Uterus (tissue), 4 donors: ENCODE data around the gene CNOT3. TPM values are rescaled to one million over a fixed set of nuclear protein-coding genes. Genes with fewer than 3 reads are reported as not detected.
"Not testable (repeated sequence)": the region's sequence is repeated elsewhere in the genome, so short reads cannot be mapped to it uniquely, and the experiment has no call there.

ENCODE experiments used
- DNase-seq, 2 donors: peaks; one replicate each; pipeline ENCODE4 v3.0.0-alpha.2; 2019 to 2020
- H3K27ac ChIP-seq, 2 donors: fragments of 200-600 bp; sonication (generic); 1 replicate in 1 of 2; 2 replicates in 1 of 2; pipeline ENCODE4 v1.5.1; 2016 to 2018
- H3K27me3 ChIP-seq, 2 donors: fragments of 200-600 bp; sonication (generic); one replicate each; pipeline ENCODE4 v1.5.1; 2018 to 2019; ENCODE audit warnings: control low read depth in 1 of 2
- H3K36me3 ChIP-seq, 2 donors: fragments of 200-600 bp; sonication (generic); one replicate each; pipeline ENCODE4 v1.5.1; 2019; ENCODE audit warnings: control low read depth in 1 of 2
- H3K4me1 ChIP-seq, 2 donors: fragments of 200-600 bp; sonication (generic); one replicate each; pipeline ENCODE4 v1.5.1; 2018 to 2019; ENCODE audit warnings: control low read depth in 1 of 2
- H3K4me3 ChIP-seq, 2 donors: fragments of 200-600 bp; sonication (generic); 1 replicate in 1 of 2; 2 replicates in 1 of 2; pipeline ENCODE4 v1.5.1; 2018 to 2019; ENCODE audit warnings: mild to moderate bottlenecking in 1 of 2
- H3K9me3 ChIP-seq, 2 donors: fragments of 200-600 bp; sonication (generic); one replicate each; pipeline ENCODE4 v1.5.1; 2019; ENCODE audit warnings: control low read depth in 1 of 2
- POLR2A ChIP-seq, 2 donors: fragments of 450-650 bp; IDR thresholded peaks; one replicate each; pipeline ENCODE4 v1.6.1; 2016; ENCODE audit warnings: antibody characterized with exemption in 2 of 2, mild to moderate bottlenecking in 1 of 2, moderate library complexity in 1 of 2
- intact Hi-C: fragments of 100-400 bp; cut with DNase I; formaldehyde crosslinking; loops from one replicate; pipeline ENCODE4 v1.15.1; 2023; ENCODE audit warnings: low total_unique reads
- total RNA-seq, 4 donors: library from RNA; depleted of rRNA in 3 of 4; stranded (reverse); fragments of >200 nt in 3 of 4; gene quantifications; one replicate each; pipeline versions ENCODE4 v1.1.0 to v1.2.4, GENCODE V29; 2014 to 2023
- TF ChIP-seq, protein P1 (sequence below), 4 experiments: fragments of 200-600 bp in 2 of 4; fragments of 450-650 bp in 2 of 4; sonication (generic) in 2 of 4; IDR thresholded peaks; one replicate each; pipeline ENCODE4 v1.5.1; 2016 to 2019; ENCODE audit warnings: antibody characterized with exemption in 4 of 4, mild to moderate bottlenecking in 2 of 4, moderate library complexity in 1 of 4
- donor health status: DM: yes; HTN: yes; CAD: no.

Gene CNOT3
- total RNA-seq, 4 donors from 2014 or later: 0.88 to 41.6 (median 9.9) TPM

DNA sequence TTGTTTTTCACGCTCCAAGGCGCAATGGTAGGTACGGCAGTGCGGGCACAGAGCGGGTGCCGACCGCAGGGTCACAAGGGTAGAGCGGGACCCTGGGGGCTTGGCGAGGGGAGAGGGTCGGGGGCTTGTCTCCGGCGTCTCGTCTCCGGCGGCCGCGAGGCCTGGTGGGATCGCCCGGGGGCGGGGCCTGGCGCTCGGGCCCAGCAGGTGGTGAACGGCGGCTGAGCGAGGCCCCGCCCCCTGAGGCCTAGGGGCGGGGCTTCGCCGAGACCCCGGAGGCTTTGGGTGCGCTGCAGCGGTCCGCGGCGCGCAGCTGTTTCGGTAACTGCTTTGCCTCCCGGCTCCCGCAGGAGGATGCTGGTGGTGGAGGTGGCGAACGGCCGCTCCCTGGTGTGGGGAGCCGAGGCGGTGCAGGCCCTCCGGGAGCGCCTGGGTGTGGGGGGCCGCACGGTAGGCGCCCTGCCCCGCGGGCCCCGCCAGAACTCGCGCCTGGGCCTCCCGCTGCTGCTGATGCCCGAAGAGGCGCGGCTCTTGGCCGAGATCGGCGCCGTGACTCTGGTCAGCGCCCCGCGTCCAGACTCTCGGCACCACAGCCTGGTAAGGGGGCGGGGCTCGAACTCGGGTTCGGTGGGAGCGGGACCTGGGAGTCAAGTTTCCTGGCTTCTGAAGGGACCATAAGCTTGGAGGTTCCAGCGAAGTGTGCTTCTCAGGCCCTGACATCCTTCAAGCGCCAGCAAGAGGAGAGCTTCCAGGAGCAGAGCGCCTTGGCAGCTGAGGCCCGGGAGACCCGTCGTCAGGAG, 53.6 kb downstream of the CNOT3 start, which contains the start of gene TSEN34:
TSEN34 (plus strand) TSS at position 298 of the 800 bp plus-strand sequence; CDS start at position 355, 57 bp downstream.
- H3K27me3 ChIP-seq: no peaks in the 10 kb centered on the region
- peak within 1 kb of the TSS; percentile 59 to 63 for H3K4me3 ChIP-seq
- intact Hi-C loops: loop anchor here (5.0 kb wide), 1 partner anchor 314 kb away; no protein-coding TSS in a partner anchor
- peak in 1 of 2 donors; percentile 52 for DNase-seq
- H3K27ac ChIP-seq: peak within 1 kb of the TSS; percentile 98
- H3K4me1 ChIP-seq: peaks cover 0 to 17% of the 10 kb centered on the region in 2 donors
- TF ChIP-seq, protein P1, sequence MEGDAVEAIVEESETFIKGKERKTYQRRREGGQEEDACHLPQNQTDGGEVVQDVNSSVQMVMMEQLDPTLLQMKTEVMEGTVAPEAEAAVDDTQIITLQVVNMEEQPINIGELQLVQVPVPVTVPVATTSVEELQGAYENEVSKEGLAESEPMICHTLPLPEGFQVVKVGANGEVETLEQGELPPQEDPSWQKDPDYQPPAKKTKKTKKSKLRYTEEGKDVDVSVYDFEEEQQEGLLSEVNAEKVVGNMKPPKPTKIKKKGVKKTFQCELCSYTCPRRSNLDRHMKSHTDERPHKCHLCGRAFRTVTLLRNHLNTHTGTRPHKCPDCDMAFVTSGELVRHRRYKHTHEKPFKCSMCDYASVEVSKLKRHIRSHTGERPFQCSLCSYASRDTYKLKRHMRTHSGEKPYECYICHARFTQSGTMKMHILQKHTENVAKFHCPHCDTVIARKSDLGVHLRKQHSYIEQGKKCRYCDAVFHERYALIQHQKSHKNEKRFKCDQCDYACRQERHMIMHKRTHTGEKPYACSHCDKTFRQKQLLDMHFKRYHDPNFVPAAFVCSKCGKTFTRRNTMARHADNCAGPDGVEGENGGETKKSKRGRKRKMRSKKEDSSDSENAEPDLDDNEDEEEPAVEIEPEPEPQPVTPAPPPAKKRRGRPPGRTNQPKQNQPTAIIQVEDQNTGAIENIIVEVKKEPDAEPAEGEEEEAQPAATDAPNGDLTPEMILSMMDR (IDR thresholded peaks at IDR 0.05): no peak
- peak; percentile 52 to 74 for TF ChIP-seq POLR2A (IDR thresholded peaks at IDR 0.05)
- H3K36me3 ChIP-seq: no peaks in the 10 kb centered on the region
- H3K9me3 ChIP-seq: no peaks in the 10 kb centered on the region

- intact Hi-C loops: loop anchor here (5.0 kb wide), 1 partner anchor 315 kb away; no protein-coding TSS in a partner anchor
- no peak for TF ChIP-seq POLR2A (IDR thresholded peaks at IDR 0.05)
- TF ChIP-seq, protein P1 (IDR thresholded peaks at IDR 0.05): no peak
These were observed 54.4 kb downstream of the CNOT3 start for GRCh38 chr19:54191811-54192453.

DNA sequence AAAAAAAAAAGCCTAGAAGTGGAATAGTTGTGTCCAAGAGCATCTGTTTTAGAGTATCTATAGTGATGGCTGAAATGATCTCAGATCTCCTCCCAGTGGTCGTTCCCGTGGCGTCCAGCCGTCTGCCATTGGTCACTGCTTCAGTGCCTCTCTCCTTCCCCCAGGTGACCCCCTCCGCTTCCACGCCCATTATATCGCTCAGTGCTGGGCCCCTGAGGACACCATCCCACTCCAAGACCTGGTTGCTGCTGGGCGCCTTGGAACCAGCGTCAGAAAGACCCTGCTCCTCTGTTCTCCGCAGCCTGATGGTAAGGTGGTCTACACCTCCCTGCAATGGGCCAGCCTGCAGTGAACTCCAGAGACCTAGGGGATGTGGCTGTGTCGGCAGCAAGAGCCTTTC, 55.4 kb downstream of the CNOT3 start:
- Histone ChIP-seq H3K36me3 (no peaks in the 10 kb centered on the region), H3K4me1 (peaks cover 0 to 16% of the 10 kb centered on the region in 2 donors), H3K27ac (no peak overlapping the region), H3K4me3 (no peak overlapping the region), H3K27me3 (no peaks in the 10 kb centered on the region), H3K9me3 (no peaks in the 10 kb centered on the region)
- intact Hi-C loops: loop anchor here (5.0 kb wide), 1 partner anchor 316 kb away; no protein-coding TSS in a partner anchor
- no peak for TF ChIP-seq POLR2A (IDR thresholded peaks at IDR 0.05)
- TF ChIP-seq, protein P1 (IDR thresholded peaks at IDR 0.05): no peak
- no peak for DNase-seq

More at GRCh38 chr19:54191811-54192453, 54.4 kb downstream of the CNOT3 start:
- H3K27ac ChIP-seq: peak overlapping the region; percentile 98
- H3K36me3 ChIP-seq: no peaks in the 10 kb centered on the region
- H3K4me1 ChIP-seq: peaks cover 0 to 17% of the 10 kb centered on the region in 2 donors
- no peaks in the 10 kb centered on the region for H3K27me3 ChIP-seq
- no peak for DNase-seq
- no peaks in the 10 kb centered on the region for H3K9me3 ChIP-seq
- peak overlapping the region; percentile 59 to 63 for H3K4me3 ChIP-seq

DNA sequence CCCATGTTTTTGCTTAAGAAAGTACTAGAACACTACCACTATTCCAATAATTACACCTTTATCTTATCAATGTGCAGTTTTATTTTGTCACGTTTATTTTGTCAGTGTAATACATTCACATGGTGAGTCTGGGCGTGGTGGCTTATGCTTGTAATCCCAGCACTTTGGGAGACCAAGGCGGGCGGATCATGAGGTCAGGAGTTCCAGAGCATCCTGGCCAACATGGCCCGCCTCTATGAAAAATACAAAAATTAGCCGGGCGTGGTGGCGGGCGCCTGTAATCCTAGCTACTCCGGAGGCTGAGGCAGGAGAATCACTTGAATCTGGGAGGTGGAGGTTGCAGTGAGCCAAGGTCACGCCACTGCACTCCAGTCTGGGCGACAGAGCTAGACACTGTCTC, 56.9 kb downstream of the CNOT3 start:
- DNase-seq, H3K27me3 ChIP-seq, H3K36me3 ChIP-seq, H3K4me1 ChIP-seq, H3K9me3 ChIP-seq, H3K4me3 ChIP-seq, H3K27ac ChIP-seq: not testable (repeated sequence)
- intact Hi-C loops: loop anchor here (5.0 kb wide), 1 partner anchor 317 kb away; no protein-coding TSS in a partner anchor

GRCh38 chr19:54196536-54196935, 59.0 kb downstream of the CNOT3 start:
- no peak for DNase-seq
- no peak overlapping the region for H3K27ac ChIP-seq

More at GRCh38 chr19:54196536-54196935, 59.0 kb downstream of the CNOT3 start:
- no peaks in the 10 kb centered on the region for H3K27me3 ChIP-seq
- no peak overlapping the region for H3K4me3 ChIP-seq
- peaks cover 0 to 14% of the 10 kb centered on the region in 2 donors for H3K4me1 ChIP-seq
- TF ChIP-seq, protein P1 (IDR thresholded peaks at IDR 0.05): no peak
- no peak for TF ChIP-seq POLR2A (IDR thresholded peaks at IDR 0.05)
- no peaks in the 10 kb centered on the region for H3K9me3 ChIP-seq
- intact Hi-C loops: no loop called here
- H3K36me3 ChIP-seq: no peaks in the 10 kb centered on the region
